MM.1S (cell line): ENCODE results near the gene MAFB.

Experiments used
- DNase-seq: peaks from one replicate; pipeline ENCODE4 v3.0.0-alpha.2; 2015
- H2AFZ ChIP-seq: fragments of 300-600 bp; sonication (generic); 2 replicates; pipeline ENCODE4 v1.6.0; 2016; ENCODE audit warnings: antibody characterized with exemption, low read length
- H3F3A ChIP-seq: fragments of 300-600 bp; sonication (generic); 2 replicates; pipeline ENCODE4 v1.6.1; 2016; ENCODE audit warnings: mild to moderate bottlenecking, antibody characterized with exemption, low read length, moderate library complexity, mixed read lengths; ENCODE audit not compliant: insufficient read depth
- H3K27ac ChIP-seq: fragments of 300-600 bp; sonication (generic); 2 replicates; pipeline ENCODE4 v1.5.1; 2016; ENCODE audit warnings: mild to moderate bottlenecking, low read length
- H3K27me3 ChIP-seq: fragments of 300-600 bp; sonication (generic); replicated peaks from 2 replicates; pipeline ENCODE4 v1.6.0; 2016; ENCODE audit warnings: low read length; ENCODE audit not compliant: insufficient read depth
- H3K36me3 ChIP-seq: fragments of 300-600 bp; sonication (generic); replicated peaks from 2 replicates; pipeline ENCODE4 v1.6.1; 2016; ENCODE audit warnings: mild to moderate bottlenecking, low read length, mixed read lengths; ENCODE audit not compliant: insufficient read depth
- H3K4me1 ChIP-seq: fragments of 300-600 bp; sonication (generic); 2 replicates; pipeline ENCODE4 v1.6.1; 2016; ENCODE audit warnings: low read length, mixed read lengths
- H3K4me2 ChIP-seq: fragments of 300-600 bp; sonication (generic); 2 replicates; pipeline ENCODE4 v1.6.0; 2016; ENCODE audit warnings: low read depth, low read length
- H3K4me3 ChIP-seq: fragments of 300-600 bp; sonication (generic); 2 replicates; pipeline ENCODE4 v1.5.1; 2016; ENCODE audit warnings: low read length, mixed read lengths
- H3K79me2 ChIP-seq: fragments of 300-600 bp; sonication (generic); 2 replicates; pipeline ENCODE4 v1.6.1; 2016; ENCODE audit warnings: mixed run types, low read length, mixed read lengths
- H3K9ac ChIP-seq: fragments of 300-600 bp; sonication (generic); 2 replicates; pipeline ENCODE4 v1.6.1; 2016; ENCODE audit warnings: low read length, mixed read lengths
- H3K9me2 ChIP-seq: fragments of 300-600 bp; sonication (generic); replicated peaks from 2 replicates; pipeline ENCODE4 v1.6.1; 2016; ENCODE audit warnings: mild to moderate bottlenecking, low read length, mixed read lengths; ENCODE audit not compliant: insufficient read depth
- H3K9me3 ChIP-seq: fragments of 300-600 bp; sonication (generic); replicated peaks from 2 replicates; pipeline ENCODE4 v1.6.1; 2016; ENCODE audit warnings: mild to moderate bottlenecking, low read length, mixed read lengths; ENCODE audit not compliant: insufficient read depth
- H4K20me1 ChIP-seq: fragments of 300-600 bp; sonication (generic); 2 replicates; pipeline ENCODE4 v1.6.1; 2016; ENCODE audit warnings: mild to moderate bottlenecking, low read length, moderate library complexity, mixed read lengths; ENCODE audit not compliant: insufficient read depth
- EZH2 ChIP-seq: fragments of 300-600 bp; sonication (generic); optimal IDR thresholded peaks from 2 replicates; pipeline ENCODE3; 2017; ENCODE audit warnings: low read depth, mild to moderate bottlenecking, antibody characterized with exemption, low read length, mixed read lengths
- EZH2phosphoT487 ChIP-seq: fragments of 300-600 bp; sonication (generic); IDR thresholded peaks from 2 replicates; pipeline ENCODE4 v1.6.1; 2018; ENCODE audit warnings: antibody characterized with exemption, low read length
- TF ChIP-seq, protein P1 (sequence below): fragments of 300-600 bp; sonication (generic); IDR thresholded peaks from 2 replicates; pipeline ENCODE4 v1.5.1; 2016; ENCODE audit warnings: antibody characterized with exemption, low read length, mixed read lengths

Gene MAFB

DNA sequence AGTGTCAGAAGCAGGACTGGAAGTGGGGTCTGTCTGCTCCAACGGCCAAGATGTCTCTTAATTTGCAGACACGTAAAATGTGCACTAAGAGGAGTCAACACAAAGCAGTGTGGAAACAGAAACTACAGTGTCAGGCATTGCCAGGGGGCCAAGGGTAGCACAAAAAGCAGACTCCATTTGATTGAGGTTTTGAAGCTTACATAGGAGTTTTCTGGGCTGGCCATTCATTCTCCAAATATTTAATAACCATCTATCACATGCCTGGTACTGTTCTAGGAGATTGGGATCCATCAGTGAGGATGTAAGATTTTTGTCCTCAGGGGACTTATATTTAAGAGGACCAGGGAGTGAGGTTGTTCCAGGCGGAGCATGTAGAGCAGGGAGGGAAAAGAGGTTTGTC lies 29.5 kb downstream of the MAFB start:
- H3F3A ChIP-seq: no peaks in the 10 kb centered on the region
- H3K9ac ChIP-seq: no peak overlapping the region
- H4K20me1 ChIP-seq: no peaks in the 10 kb centered on the region
- H2AFZ ChIP-seq: no peak overlapping the region
- no peaks in the 10 kb centered on the region for H3K27me3 ChIP-seq
- H3K27ac ChIP-seq: no peak overlapping the region
- no peaks in the 10 kb centered on the region for H3K4me1 ChIP-seq
- TF ChIP-seq EZH2phosphoT487: no peak
- TF ChIP-seq, protein P1, sequence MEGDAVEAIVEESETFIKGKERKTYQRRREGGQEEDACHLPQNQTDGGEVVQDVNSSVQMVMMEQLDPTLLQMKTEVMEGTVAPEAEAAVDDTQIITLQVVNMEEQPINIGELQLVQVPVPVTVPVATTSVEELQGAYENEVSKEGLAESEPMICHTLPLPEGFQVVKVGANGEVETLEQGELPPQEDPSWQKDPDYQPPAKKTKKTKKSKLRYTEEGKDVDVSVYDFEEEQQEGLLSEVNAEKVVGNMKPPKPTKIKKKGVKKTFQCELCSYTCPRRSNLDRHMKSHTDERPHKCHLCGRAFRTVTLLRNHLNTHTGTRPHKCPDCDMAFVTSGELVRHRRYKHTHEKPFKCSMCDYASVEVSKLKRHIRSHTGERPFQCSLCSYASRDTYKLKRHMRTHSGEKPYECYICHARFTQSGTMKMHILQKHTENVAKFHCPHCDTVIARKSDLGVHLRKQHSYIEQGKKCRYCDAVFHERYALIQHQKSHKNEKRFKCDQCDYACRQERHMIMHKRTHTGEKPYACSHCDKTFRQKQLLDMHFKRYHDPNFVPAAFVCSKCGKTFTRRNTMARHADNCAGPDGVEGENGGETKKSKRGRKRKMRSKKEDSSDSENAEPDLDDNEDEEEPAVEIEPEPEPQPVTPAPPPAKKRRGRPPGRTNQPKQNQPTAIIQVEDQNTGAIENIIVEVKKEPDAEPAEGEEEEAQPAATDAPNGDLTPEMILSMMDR: no peak
- TF ChIP-seq EZH2: no peak
- H3K9me3 ChIP-seq: no peaks in the 10 kb centered on the region
- H3K4me2 ChIP-seq: no peak overlapping the region
- no peaks in the 10 kb centered on the region for H3K36me3 ChIP-seq
- H3K4me3 ChIP-seq: no peak overlapping the region
- H3K9me2 ChIP-seq: no peaks in the 10 kb centered on the region
- DNase-seq: no peak
- H3K79me2 ChIP-seq: no peaks in the 10 kb centered on the region

- no peak overlapping the region for H3K4me3 ChIP-seq
- H3K4me1 ChIP-seq: no peaks in the 10 kb centered on the region
Observed at GRCh38 chr20:40658509-40658908, 30.5 kb downstream of the MAFB start.

DNA sequence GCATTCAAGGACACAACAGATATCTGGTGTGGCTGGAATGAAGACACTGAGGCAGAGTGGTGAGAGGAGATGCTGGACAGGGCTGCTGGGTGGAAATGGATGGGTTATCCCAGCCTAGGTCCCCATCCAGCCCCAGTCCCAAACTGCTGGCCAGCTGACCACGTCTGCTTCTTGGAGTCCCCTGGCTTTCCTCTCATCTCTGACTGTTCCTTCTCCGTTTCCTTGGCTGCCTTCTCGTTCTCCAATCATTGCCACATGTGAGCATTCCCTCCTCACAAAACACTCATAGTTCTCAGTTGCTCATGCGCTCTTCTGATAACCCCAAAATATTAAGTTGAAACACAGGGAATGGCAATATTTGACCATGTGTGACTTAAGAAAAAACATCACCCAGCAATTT lies 31.5 kb downstream of the MAFB start:
- no peak overlapping the region for H2AFZ ChIP-seq
- no peaks in the 10 kb centered on the region for H3F3A ChIP-seq
- no peaks in the 10 kb centered on the region for H3K9me3 ChIP-seq
- DNase-seq: no peak
- TF ChIP-seq, protein P1: no peak
- TF ChIP-seq EZH2 (no peak), EZH2phosphoT487 (no peak)
- no peaks in the 10 kb centered on the region for H4K20me1 ChIP-seq
- no peaks in the 10 kb centered on the region for H3K4me1 ChIP-seq
- no peak overlapping the region for H3K9ac ChIP-seq
- H3K79me2 ChIP-seq: no peaks in the 10 kb centered on the region
- no peak overlapping the region for H3K4me3 ChIP-seq
- no peaks in the 10 kb centered on the region for H3K27me3 ChIP-seq
- H3K27ac ChIP-seq: no peak overlapping the region
- no peak overlapping the region for H3K4me2 ChIP-seq
- no peaks in the 10 kb centered on the region for H3K9me2 ChIP-seq
- H3K36me3 ChIP-seq: no peaks in the 10 kb centered on the region

More at GRCh38 chr20:40658509-40658908, 30.5 kb downstream of the MAFB start:
- H3K9me3 ChIP-seq: no peaks in the 10 kb centered on the region
- H3K36me3 ChIP-seq: no peaks in the 10 kb centered on the region
- H3F3A ChIP-seq: no peaks in the 10 kb centered on the region
- H3K9ac ChIP-seq: no peak overlapping the region
- no peaks in the 10 kb centered on the region for H3K79me2 ChIP-seq
- no peak overlapping the region for H2AFZ ChIP-seq
- H3K9me2 ChIP-seq: no peaks in the 10 kb centered on the region
- H3K27ac ChIP-seq: no peak overlapping the region
- no peaks in the 10 kb centered on the region for H3K27me3 ChIP-seq
- no peaks in the 10 kb centered on the region for H4K20me1 ChIP-seq
- TF ChIP-seq, protein P1: no peak
- H3K4me2 ChIP-seq: no peak overlapping the region
- DNase-seq: no peak
